KOPT-K1 (cell line): Measurements from ENCODE around the gene DDX25.
"Not testable (repeated sequence)": the region's sequence is repeated elsewhere in the genome, so short reads cannot be mapped to it uniquely, and the experiment has no call there.

Experiments
- H3K27ac ChIP-seq: fragments of 200-600 bp; sonication (generic); 2 replicates; pipeline ENCODE4 v1.5.1; 2016; ENCODE audit warnings: antibody characterized with exemption, mild to moderate bottlenecking, low read depth, low read length; ENCODE audit not compliant: poor library complexity, severe bottlenecking
- H3K36me3 ChIP-seq: fragments of 200-600 bp; sonication (generic); 2 replicates; pipeline ENCODE4 v1.5.1; 2017; ENCODE audit warnings: antibody characterized with exemption, mild to moderate bottlenecking, low read length, moderate library complexity; ENCODE audit not compliant: insufficient read depth
- H3K9me3 ChIP-seq: fragments of 200-600 bp; sonication (generic); 2 replicates; pipeline ENCODE4 v1.5.1; 2017; ENCODE audit warnings: antibody characterized with exemption, low read length, mild to moderate bottlenecking; ENCODE audit not compliant: insufficient read depth, poor library complexity, severe bottlenecking

DDX25 gene

GRCh38 chr11:125903711-125904659 is at the start of gene DDX25:
DDX25 (plus strand) TSS chr11:125904508; CDS start chr11:125904518, 10 bp downstream.
- Histone ChIP-seq H3K9me3 (no peaks in the 10 kb centered on the region), H3K27ac (no peak within 1 kb of the TSS)

GRCh38 chr11:125857670-125858069 is 46.6 kb upstream of the DDX25 start:
- H3K27ac ChIP-seq, H3K9me3 ChIP-seq, H3K36me3 ChIP-seq: not testable (repeated sequence)

More at GRCh38 chr11:125903711-125904659, at the start of gene DDX25:
- H3K36me3 ChIP-seq: peaks cover 16% of the 10 kb centered on the region

DNA sequence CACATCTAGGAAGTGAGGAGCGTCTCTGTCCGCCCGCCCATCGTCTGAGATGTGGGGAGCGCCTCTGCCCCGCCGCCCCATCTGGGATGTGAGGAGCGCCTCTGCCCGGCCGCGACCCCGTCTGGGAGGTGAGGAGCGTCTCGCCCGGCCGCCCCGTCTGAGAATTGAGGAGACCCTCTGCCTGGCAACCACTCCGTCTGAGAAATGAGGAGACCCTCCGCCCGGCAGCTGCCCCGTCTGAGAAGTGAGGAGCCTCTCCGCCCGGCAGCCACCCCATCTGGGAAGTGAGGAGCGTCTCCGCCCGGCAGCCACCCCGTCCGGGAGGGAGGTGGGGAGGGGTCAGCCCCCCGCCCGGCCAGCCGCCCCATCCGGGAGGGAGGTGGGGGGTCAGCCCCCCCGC is 41.5 kb upstream of the DDX25 start:
- not testable (repeated sequence) for H3K9me3 ChIP-seq, H3K27ac ChIP-seq, H3K36me3 ChIP-seq

GRCh38 chr11:125865354-125865753 is 39.0 kb upstream of the DDX25 start:
- not testable (repeated sequence) for H3K36me3 ChIP-seq, H3K9me3 ChIP-seq, H3K27ac ChIP-seq

DNA sequence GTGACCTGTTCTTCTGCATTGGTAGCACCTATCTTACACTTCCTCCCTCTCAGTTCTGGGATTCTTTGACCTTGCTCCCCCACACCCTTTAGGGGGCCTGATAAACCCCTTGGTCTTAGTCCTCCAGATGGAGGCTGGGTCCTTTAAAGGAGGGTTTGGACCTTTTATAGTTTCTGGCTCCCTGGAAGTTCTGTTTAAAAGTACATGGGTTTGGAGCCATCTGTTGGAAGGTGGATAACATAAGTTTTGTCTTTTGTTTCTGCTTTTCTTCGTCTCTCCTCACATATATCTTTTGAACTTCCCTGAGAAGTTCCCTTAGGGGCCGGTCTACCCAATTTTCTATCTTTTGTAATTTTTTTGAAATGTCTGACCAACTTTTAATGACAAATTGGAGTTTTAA is 34.8 kb upstream of the DDX25 start:
- Histone ChIP-seq H3K36me3 (no peaks in the 10 kb centered on the region), H3K27ac (no peak overlapping the region), H3K9me3 (no peaks in the 10 kb centered on the region)

- no peaks in the 10 kb centered on the region for H3K36me3 ChIP-seq
- no peaks in the 10 kb centered on the region for H3K9me3 ChIP-seq
- H3K27ac ChIP-seq: no peak overlapping the region
Measured at GRCh38 chr11:125871391-125872137, 32.7 kb upstream of the DDX25 start.

DNA sequence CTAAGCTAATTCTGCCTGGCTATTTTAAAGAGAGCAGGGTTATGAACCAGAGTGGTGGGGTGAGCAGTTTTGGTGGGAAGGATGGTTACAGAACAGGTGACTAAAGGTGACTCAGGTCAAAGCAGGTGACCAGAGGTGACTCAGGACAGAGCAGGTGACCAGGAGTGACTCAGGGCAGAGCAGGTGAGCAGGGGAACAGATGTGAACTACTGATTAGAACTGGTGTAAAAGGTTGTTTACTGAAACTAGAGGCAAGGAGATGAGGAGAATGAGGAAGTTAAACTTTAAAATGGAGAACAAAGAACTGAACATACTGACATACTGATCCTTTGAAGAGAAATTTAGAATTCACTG is 32.2 kb upstream of the DDX25 start:
- no peaks in the 10 kb centered on the region for H3K9me3 ChIP-seq
- no peaks in the 10 kb centered on the region for H3K36me3 ChIP-seq
- H3K27ac ChIP-seq: no peak overlapping the region

DNA sequence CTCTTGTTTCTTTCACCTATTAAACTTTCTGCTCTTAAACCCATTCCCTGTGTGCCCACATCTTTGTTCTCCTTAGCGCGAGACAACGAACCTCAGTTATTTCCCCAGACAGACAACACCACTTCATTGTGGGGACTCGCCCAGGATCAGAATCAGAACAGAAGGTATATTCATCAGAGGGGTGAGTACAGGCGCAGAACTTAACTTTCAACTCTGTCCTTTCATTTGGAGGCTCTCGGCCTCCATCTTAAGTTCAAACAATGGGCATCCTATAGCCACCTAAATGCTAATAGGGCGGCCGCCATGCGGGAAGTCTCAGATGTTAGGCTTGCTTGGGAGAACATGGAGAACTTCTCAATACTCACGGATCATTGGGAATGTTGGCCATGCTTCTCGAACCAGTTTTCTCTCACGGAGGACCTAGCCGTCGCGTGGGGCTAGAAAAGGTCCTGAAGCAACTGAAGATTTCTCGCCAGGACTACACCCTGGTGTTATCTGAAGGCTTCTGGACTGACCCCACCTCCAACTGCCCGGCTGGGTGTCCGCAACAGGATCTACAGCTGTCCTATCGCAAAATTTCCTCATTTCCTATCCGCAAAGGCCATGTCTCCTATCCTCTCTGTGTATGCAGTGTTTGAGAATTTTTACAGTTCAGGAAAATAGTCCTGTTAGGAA is 30.3 kb upstream of the DDX25 start:
- H3K36me3 ChIP-seq: no peaks in the 10 kb centered on the region
- no peaks in the 10 kb centered on the region for H3K9me3 ChIP-seq
- H3K27ac ChIP-seq: no peak overlapping the region

GRCh38 chr11:125874556-125875124 is 29.7 kb upstream of the DDX25 start:
- Histone ChIP-seq H3K9me3 (no peaks in the 10 kb centered on the region), H3K36me3 (no peaks in the 10 kb centered on the region), H3K27ac (no peak overlapping the region)

DNA sequence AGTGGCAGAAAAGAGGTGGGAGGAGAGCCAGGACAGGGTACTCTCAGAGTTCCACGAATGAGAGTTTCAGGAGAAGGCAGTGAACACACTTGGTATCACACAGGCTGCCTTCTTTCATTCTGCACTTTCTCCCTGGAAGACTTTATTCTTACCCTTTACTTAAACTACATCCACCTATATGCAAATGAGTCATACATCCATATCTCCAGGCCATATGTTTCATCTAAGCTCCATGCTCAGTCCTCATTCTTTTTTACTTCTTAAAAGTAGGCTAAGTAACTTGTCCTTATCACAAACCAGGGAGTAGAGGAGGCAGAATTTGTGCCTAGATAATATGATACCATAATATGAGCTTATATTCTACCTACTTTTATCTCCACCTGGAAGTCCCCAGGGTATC is 23.0 kb upstream of the DDX25 start:
- Histone ChIP-seq H3K27ac (no peak overlapping the region), H3K9me3 (no peaks in the 10 kb centered on the region), H3K36me3 (no peaks in the 10 kb centered on the region)

DNA sequence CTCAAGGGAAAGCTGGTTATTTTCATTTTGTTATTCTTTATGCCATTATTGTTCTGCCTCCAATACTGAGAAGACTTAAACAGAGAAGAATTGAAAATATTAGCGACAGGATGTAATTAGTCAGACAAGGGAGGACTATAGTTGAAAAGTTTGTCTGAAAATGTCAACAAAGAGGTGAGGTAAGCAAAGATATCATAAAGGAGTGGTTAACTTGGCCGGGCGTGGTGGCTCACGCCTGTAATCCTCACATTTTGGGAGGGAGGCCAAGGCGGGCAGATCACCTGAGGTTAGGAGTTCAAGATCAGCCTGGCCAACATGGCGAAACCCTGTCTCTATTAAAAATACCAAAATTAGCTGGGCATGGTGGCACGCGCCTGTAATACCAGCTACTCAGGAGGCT is 20.9 kb upstream of the DDX25 start:
- H3K36me3 ChIP-seq: no peaks in the 10 kb centered on the region
- peaks cover 5% of the 10 kb centered on the region for H3K9me3 ChIP-seq
- no peak overlapping the region for H3K27ac ChIP-seq

DNA sequence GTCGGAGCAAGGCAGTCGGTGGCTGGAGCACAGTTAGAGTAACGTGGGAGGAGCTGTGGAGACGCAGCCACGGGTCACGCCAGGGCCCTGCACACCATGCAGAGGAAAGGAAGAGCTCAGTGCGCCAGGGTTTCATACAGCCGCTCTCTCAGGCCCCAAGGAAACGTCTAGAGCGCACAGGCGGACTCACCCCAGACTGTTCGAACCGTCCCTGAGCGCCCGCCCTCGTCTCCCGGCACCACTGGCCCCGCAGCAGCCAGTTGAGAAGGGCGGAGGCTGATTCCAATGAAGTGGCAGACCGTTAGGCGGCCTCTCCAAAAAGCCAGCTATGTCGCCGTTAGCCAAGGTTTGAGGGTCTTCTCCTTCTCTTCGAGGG is 17.3 kb upstream of the DDX25 start:
- Histone ChIP-seq H3K27ac (peak overlapping the region; percentile 80), H3K9me3 (peaks cover 5% of the 10 kb centered on the region), H3K36me3 (peaks cover 6% of the 10 kb centered on the region; the same call in 1 of the 2 replicates)

DNA sequence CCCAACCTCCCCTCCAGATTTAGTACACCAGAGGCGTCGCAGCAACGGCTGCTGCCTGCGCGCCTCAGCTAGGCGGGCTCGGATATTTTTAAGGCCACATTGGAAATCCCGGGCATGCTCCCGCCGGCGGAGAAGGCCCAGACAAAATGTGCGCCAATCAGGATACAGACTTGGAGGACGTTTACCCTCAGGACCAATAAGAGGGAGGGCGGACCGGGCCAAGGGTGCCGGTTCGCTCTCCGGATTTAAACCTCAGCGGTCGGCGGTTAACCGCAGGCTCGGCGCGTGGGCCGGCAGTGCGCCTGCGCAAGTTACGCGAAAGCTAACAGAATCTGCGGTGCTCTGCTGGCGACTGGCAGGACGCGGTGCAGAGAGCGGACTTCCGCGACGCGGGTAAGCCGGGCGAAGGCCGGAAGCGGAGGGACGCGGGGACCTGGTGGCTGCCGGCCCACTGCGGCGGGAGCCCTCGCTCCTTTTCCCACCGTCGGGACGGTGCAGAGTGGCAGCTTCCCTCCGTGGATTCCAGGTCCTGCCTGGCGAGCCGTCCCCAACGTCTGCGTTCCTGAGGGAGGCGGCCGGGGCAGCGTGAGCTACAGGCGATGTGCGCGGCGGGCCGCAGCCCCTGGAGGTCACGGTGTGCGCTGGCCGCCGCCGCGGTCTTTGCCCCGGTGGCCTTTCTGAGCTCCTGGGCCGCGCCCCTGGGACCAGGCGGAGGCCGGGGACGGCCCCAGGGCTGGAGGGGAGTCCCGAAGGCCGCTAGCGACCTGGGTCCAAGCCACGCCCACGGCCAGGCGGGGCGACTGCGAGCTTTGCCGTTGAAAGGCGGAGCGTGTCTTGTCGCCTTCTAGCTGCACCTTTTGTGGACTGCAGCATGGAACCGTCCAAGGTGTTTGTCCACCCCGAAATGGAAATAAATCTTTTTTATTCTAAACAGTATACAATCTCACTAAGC is 16.7 kb upstream of the DDX25 start, which contains the start of gene HYLS1:
HYLS1 (plus strand) TSS at position 296 of the 952 bp plus-strand sequence. CDS start 11,701 bp downstream, outside the sequence.
- Histone ChIP-seq H3K9me3 (peaks cover 5% of the 10 kb centered on the region), H3K36me3 (peaks cover 13% of the 10 kb centered on the region), H3K27ac (peak within 1 kb of the TSS; percentile 80)
